GM19025 (cell line): ENCODE data around the gene PLXNB3.

Experiments
- ATAC-seq: cut with Tn5 transposase; IDR thresholded peaks from one replicate; pipeline ENCODE4 v1.9.1; 2021; ENCODE audit warnings: mild to moderate bottlenecking, low read depth, moderate library complexity; ENCODE audit not compliant: unreplicated experiment

Gene PLXNB3

GRCh38 chrX:153772316-153773217, 8.5 kb downstream of the PLXNB3 start:
- ATAC-seq: no peak

GRCh38 chrX:153773218-153773611, 9.2 kb downstream of the PLXNB3 start:
- ATAC-seq: no peak

GRCh38 chrX:153773741-153774575, 9.9 kb downstream of the PLXNB3 start:
- no peak for ATAC-seq

- no peak for ATAC-seq
These were observed 10.7 kb downstream of the PLXNB3 start for GRCh38 chrX:153774576-153775292.

- ATAC-seq: no peak
These were observed 11.5 kb downstream of the PLXNB3 start for GRCh38 chrX:153775293-153776119.

GRCh38 chrX:153776120-153776599, 12.1 kb downstream of the PLXNB3 start:
- no peak for ATAC-seq

GRCh38 chrX:153776611-153777045, 12.6 kb downstream of the PLXNB3 start:
- no peak for ATAC-seq

- ATAC-seq: no peak
These were observed 13.4 kb downstream of the PLXNB3 start for GRCh38 chrX:153777261-153778090.

GRCh38 chrX:153778181-153778580, 14.1 kb downstream of the PLXNB3 start:
- no peak for ATAC-seq

GRCh38 chrX:153778684-153779101, 14.6 kb downstream of the PLXNB3 start:
- no peak for ATAC-seq

GRCh38 chrX:153779891-153780677, 16.0 kb downstream of the PLXNB3 start:
- no peak for ATAC-seq

- ATAC-seq: no peak
These were observed 16.8 kb downstream of the PLXNB3 start, which contains the start of gene SRPK3 for GRCh38 chrX:153780678-153781427. SRPK3 (plus strand) TSS chrX:153781041; CDS start chrX:153781087, 46 bp downstream.

GRCh38 chrX:153781428-153782047, 17.5 kb downstream of the PLXNB3 start:
- no peak for ATAC-seq

- ATAC-seq: no peak
These were observed 18.3 kb downstream of the PLXNB3 start for GRCh38 chrX:153782313-153782712.

- no peak for ATAC-seq
These were observed 18.8 kb downstream of the PLXNB3 start for GRCh38 chrX:153782871-153783270.

- ATAC-seq: no peak
These were observed 19.4 kb downstream of the PLXNB3 start for GRCh38 chrX:153783378-153784013.
